ENCODE data around the gene B3GNT5.
"Not testable (repeated sequence)": the region's sequence is repeated elsewhere in the genome, so short reads cannot be mapped to it uniquely, and the experiment has no call there.

The B3GNT5 gene

DNA sequence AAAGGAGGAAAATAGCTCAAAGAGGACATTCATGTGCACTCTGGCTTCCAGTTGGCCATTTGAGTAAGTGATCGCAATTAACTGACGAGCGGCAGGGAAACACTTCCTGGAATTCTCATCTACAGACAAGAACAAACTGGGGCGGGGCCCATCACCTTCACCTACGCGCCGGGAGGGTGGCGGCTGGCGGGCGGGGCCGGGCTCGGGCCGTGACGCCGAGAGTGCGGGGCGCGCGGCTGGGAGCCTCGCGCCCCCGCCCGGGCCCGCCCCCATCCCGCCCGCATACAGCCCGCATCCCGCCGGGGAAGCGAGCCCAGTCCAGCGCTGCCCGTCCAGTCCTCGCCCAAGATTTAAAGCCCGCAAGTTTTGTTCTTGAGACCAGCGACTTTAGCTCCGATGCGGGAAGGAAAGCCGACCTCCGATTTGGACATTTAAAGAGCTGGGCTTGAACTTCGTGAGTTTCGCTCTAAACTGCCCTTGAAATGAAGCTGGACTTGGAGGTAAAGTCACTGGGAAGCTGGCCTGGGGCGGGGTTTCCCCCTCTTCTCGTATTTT lies at the start of gene B3GNT5:
Gene B3GNT5, plus strand, starts transcription at position 281 of the 555 bp plus-strand sequence. CDS start 16,546 bp downstream, outside the sequence.
- peak in 1 of 2 experiments; percentile 30 for DNase-seq

DNA sequence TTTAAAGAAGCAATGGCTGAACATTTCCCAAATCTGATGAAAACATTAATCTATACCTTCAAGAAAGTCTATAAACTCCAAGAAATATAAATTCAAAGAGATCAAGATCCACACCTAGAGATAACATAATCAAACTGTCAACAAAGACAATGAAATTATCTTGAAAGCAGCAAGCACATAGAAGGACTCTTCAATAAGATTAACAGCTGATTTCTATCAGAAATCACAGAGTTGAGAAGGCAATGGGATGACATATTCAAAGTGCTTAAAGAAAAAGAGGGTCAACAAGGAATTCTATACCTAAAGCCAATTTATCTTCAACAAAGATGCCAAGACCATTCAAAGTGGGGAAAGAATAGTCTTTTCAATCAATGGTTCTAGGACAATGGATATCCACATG lies 49.4 kb upstream of the B3GNT5 start:
- DNase-seq = no peak

- no peak for DNase-seq
Measured at GRCh38 chr3:183208260-183208659, 44.8 kb upstream of the B3GNT5 start.

GRCh38 chr3:183208800-183209199 lies 44.3 kb upstream of the B3GNT5 start:
- DNase-seq = no peak

- no peak for DNase-seq
Measured at GRCh38 chr3:183210341-183210740, 42.7 kb upstream of the B3GNT5 start.

DNA sequence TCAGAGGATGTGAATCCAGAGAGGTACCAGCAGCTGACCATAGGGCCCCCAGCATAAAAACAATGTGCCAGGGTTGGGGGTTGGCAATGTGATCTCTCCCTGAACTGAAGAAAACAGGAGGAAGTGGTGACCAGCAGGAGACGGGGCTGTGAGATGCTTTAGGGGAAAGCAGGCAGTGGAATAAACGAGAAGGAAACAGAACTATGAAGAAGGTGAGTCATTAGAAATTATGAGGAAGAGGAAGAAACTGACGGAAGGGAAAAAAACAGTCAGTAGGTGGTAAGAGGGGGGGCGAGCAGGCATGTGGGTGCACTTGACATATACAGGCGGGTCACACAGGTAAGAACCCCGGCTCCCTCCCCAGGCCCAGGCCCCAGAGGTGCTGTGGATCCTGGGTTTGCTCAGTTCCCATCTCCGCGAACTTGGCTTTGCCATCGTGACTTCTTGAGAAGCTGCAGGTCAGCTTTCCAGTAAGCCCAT lies 42.2 kb upstream of the B3GNT5 start:
- DNase-seq = no peak

- no peak for DNase-seq
Measured at GRCh38 chr3:183211352-183211751, 41.7 kb upstream of the B3GNT5 start.

DNA sequence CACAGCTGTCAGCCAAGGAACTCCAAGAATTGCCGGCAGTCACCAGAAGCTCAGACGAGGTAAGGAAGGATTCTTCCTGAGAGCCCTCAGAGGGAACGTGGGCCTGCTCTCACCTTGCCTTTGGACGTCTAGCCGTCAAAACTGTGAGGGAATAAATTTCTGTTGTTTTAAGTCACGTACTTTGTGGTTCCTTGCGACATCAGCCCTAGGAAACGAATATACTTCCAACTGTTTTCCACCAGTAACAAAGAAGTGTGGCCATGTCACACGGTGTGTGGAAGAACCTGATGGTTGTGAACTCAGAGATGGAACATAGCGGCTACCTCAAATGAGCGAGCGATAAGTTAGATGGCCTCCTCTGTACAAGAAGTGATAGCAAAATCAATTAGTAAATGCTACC lies 41.0 kb upstream of the B3GNT5 start:
- DNase-seq = no peak

DNA sequence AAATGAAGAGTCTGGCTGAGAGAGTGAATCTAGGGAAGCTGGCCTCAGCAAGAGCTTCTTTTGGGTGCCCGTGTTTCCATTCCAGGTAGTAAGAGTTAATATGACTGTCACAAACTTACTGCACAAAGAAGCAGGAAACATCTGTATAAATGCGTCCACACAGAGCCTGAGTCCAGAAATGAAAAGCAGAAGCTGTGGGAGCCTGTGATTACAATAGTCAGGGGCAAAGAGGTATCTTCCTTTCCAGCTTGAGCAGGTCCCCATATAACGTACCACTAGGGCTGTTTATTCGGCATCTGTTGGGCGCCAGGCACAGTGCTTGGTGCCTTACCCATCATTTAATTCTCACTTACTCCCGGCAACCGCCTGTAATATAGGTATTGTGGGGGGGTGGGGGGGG lies 40.5 kb upstream of the B3GNT5 start:
- no peak for DNase-seq

DNA sequence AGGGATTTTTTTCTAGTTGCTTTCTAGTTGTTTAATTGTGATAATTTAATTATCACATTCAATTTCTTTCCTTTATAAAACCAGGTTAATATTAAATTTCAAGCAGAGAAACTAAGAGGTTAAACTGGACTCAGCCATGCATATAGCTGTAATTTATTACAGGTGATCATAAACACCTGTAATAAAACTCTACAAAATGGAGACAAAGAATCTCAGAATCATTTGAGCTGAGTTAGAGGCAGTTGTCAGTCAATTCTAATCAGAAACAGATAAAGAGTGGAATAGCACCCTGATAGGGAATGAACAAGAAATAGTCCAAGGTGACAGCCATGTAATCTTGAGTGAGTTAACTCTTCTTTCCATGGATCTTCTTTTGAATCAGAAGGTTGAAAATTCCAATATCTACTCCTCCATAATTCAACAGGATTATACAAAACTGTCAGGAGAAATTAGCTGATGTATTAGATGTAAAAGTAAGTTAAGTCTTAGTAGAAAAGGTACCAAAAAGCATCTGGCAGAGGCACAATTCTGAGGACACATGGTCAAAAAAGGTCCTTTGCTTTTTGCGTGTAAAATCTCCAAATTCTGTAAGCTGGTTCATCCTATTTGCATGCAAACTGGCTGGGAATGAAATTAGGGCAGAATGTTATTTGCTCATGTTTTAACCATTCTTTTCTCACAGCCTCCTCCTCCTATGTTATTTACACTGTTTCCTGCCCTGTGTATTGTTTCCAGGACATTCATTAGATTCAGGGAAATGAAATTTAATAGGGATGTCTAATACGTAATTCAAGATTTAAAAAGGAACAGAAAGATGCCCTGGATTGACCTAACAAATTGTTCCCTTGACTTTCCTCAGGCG lies 39.4 kb upstream of the B3GNT5 start:
- no peak for DNase-seq

GRCh38 chr3:183214277-183214612 lies 38.8 kb upstream of the B3GNT5 start:
- DNase-seq = no peak

GRCh38 chr3:183215591-183216202 lies 37.4 kb upstream of the B3GNT5 start:
- DNase-seq = no peak

DNA sequence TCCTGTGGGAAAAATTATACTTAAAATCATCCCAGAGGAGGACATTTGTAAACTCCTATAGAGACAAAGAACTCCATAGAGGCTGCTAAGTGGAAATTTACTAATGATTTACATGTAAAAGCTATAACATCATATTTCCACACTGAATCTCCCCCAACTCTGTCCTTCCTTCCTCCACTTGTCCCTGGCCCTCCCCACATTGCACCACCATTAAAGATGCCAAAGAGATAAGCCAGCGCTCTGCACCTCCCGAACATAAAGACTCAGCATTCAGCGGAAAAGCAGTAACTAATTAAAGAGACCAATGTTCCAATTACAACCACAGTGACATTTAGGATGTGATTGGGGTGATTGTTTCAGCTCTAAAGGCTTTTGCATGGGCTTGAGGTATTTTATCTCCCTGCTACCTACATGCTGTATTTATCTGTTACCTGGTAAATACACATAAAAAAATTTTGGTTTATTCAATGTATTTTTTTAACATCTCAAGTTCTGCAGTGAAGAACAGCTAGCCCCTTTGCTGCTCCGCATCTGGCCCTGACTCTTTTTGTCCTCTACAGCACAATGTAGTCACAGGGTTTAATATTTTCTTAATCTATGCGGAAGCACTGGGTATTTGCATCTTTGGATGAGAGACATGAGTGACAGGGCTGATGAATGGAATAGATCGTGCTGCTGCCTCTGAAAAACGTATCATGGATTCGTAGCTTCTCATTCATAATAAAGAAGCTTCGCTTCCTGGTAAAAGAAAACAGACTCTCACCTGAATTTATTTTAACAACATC lies 35.3 kb upstream of the B3GNT5 start:
- DNase-seq = no peak

- DNase-seq = no peak
Measured at GRCh38 chr3:183218826-183219225, 34.2 kb upstream of the B3GNT5 start.

- no peak for DNase-seq
Measured at GRCh38 chr3:183220828-183221227, 32.2 kb upstream of the B3GNT5 start.

DNA sequence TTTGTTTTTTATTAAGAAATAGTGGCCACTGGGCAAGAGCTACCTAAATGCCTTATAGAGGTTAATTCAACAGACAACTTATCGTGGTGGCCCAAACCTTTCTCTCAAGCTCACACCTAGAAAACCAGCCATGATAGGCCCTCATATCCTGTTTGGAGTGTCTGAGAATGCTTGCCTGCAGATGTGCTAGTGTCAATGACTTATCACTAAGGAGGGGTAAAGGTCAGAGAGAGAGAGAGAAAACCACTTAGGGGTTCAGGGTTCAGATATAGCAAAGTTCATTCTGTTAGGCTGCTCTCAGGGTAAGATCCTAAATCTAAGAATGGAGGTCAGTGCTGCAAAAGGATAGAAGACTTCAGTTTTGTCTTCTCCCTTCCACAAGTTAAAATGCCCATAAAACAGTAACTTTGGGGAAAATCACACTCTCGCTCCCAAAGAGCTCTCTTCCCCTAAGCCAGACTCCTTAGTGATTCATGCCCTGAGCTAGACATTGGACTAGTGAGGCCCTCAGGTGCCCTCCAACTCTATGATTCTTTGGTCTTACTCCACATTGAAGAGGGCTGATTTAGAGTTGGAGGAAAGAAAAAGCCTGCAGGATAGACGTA lies 30.3 kb upstream of the B3GNT5 start:
- DNase-seq = no peak

DNA sequence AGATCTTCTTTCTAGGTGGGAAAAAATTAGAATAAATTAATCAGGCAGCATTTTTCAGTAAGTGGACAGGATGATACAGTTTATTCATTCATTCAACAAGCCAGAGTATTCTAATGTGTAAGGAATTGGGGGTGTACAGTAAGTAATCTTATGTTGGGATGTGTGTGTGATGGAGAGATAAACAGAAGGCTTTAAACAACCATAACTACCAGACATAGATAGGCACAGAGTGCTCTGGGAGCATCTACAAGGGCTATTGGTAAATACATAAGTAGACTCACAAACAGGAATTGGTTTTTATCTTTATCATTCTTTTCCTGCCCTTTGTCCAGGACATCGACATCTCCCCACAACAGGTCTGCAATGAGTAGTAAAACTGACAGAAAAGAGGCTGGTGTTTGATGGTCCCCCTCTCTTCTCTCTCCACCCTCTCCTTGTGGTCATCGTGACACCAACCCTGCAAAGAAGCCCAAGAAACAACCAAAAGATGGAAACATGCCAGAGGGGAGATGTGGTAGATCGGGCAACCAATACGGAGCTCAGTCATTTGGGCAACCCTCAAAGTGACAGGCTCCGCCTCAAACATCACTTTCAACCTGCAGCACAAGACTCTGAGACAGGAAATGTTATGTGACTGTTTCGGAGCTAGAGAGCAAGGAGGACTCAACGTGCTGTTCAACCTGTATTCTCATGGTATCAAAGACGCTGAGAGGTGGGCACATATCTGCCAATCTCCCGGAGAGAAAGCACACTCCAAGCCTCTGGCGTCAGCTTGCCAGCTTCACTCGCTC lies 28.7 kb upstream of the B3GNT5 start:
- DNase-seq = no peak

- DNase-seq = no peak
Measured at GRCh38 chr3:183226333-183226890, 26.6 kb upstream of the B3GNT5 start.

DNA sequence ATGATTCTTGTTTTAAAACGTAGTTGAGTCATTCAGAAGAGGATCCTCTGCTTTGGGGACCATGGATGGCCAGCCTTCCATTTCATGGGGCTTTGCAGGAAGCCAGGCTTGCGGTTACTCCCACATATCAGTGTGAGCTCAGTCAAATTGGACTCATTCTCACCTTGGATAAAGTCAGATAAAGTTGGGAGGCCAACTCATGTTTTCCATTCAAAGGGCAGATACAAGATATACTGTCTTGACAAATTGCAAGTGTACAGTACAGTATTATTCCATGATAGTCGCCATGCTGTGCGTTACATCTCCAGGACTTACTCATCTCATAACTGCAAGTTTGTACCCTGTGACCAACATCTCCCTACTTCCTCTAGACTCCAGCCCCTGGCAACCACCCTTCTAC lies 25.5 kb upstream of the B3GNT5 start:
- DNase-seq = no peak

- DNase-seq = no peak
Measured at GRCh38 chr3:183229178-183229577, 23.9 kb upstream of the B3GNT5 start.

GRCh38 chr3:183230251-183230650 lies 22.8 kb upstream of the B3GNT5 start:
- not testable (repeated sequence) for DNase-seq

DNA sequence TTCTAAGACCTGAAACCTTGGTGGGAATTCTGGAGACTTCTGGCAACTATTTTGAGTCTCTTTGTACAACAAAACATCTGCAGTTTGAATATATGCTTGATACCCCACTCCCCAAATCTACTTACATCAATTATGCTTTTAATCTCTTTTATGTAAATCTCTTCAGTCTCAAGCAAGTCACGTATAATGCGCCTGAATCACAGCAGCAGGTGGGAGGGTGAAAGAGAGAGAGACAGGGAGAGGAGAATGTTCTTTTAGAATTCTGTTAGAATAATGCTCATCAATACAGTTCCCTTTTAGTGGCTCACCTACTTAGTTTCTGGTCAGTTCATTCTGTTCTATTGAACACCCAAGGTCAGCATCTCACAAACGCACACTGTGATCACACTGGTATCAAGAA lies 22.2 kb upstream of the B3GNT5 start:
- no peak for DNase-seq

Data from SW 1271 (cell line).